SKM-1 treated with dmso at 0.1 percent for 144 hours (cell line): ENCODE data around the gene PDIA6.

Source experiments
- DNase-seq: peaks from one replicate; lab custom pipeline; 2025; ENCODE audit not compliant: unreplicated experiment; lab: John Stamatoyannopoulos, UW

Gene PDIA6

DNA sequence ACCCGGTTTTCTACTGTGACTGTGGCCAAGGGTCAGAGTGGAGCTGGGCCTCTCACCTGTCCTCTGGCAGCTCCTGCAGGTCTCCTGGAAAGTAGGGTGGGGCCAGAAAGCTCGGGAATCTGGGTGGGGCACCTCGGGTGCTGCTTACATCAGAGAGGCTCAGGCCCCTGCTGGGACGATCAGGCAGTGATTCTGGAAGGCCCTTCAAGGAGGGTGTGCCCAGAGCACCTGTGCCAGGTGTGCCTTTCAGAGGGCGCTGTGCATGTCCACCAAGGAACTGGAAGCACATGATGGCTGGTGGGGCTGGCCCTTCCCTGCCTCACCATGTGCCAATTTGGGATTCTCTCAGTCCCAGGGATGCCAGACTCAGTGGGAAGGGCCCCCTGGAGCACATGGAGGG, 47.1 kb downstream of the PDIA6 start:
- DNase-seq, result no peak

DNA sequence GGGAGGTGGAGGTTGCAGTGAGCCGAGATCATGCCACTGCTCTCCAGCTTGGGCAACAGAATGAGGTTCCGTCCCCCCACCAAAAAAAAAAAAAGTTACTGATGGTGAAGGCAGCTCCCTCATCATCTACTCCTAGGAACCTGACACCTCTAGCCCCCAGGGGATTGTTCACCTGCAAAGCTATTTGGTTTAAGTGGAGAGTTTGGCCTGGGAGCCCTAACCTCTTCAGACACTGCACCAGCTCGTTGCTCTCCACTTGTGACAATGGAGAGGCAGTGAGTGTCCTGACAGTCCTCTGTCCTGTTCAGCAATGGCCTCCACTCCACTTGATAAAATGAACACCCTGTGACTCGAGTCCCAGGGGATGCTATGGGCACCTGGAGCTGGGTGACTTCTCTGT, 47.7 kb downstream of the PDIA6 start:
- no peak for DNase-seq

DNA sequence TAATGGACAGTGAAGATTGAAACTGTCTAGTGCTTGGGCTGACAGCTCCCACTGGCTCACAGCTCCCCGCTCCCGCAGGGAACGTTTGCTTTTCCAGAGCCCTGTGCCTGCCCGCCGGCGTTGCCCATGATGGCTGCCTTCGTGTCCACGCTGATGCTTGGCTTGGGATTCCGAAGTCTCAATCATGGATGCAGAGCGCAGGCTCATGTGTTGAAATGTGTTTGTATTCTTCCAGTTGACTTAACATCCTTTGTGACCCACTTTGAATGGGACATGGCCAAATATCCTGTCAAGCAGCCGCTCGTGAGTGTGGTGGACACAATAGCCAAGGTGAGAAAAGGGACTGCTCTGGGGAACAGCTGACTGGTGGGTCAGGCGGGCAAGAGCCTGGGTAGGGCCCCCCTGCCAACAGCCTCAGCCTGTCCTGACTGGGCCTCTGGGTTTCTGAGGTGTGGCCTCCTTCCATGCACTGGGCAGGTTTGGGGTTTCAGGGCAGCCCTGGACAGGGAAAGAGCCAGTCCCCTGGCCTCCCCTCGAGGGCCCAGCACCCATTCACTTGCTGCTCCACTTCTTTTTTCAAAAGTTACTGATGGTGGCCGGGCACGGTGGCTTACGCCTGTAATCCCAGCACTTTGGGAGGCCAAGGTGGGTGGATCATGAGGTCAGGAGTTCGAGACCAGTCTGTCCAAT, 48.3 kb downstream of the PDIA6 start:
- DNase-seq, result no peak

DNA sequence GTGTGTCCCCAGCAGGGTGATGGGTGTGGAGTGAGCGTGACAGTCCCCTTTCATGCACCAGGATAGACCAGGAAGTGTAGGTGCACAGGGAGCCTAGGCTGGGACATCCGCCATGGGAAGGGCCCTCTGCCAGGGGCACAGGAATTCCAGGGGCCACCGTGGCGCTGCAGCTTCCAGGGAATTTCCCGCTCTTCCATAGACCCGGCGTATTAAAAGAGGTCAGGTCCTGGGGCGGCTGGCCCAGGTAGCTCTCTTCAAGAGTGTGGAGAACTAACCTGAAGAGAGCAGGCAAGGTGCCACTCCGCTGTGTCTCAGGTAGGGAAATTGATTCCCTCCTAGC, 49.2 kb downstream of the PDIA6 start:
- DNase-seq, result no peak

DNA sequence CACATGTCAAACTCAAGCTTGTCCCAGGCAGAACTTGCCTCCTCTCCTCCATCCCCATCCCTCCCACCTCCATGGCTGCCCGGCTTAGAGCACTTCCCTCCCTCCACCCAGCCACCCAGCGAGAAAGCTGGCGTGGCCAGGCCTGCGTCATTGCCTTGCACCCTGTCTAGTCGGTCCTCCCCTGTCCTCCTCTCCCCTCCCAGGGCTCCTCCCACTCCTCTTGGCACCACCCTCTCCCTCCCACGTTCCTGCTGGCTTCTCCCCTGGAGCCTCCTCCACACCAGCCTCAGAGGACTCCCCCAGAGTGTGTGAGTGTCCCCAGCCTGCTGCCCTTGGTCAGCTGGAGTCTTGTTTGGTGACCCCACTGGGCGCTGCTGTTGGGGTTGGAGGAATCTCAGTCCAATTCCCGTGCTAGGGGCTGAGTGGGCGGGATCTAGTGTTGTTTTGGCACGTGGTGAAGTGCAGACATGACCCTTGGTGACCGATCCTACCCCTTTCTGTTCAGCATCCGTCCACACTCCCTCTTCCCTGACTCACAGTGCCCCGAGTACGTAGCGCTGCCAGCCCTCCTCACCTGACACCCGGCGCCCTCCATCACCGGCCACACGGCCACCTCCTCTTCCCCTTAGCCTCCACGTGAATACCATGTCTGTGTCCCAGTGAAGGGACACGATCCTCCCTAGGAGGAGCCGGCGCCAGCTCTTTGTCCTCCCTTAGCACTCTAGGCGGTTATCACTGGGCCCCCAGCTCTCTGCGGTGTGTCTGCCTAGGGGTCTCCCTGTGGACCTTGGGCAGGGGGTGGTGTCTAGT, 49.7 kb downstream of the PDIA6 start:
- no peak for DNase-seq

DNA sequence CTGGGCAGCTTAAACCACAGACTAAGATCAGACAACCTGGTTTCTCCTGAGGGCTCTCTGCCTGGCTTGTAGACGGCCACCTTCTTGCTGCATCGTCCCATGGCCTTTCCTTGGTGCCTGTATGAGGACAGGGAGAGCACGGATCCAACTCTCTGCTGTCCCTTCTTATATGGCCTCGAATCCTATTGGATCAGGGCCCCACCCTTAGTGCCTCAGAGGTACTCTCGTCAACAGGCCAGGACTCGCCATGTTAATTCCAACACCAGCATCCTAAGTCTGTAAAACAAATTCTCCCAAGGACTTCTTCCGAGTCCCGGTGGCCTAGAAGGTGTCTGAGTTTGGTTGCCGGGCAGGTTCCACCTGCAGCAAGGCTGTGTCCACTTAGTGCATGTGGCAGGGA, 51.0 kb downstream of the PDIA6 start:
- DNase-seq, result no peak

DNA sequence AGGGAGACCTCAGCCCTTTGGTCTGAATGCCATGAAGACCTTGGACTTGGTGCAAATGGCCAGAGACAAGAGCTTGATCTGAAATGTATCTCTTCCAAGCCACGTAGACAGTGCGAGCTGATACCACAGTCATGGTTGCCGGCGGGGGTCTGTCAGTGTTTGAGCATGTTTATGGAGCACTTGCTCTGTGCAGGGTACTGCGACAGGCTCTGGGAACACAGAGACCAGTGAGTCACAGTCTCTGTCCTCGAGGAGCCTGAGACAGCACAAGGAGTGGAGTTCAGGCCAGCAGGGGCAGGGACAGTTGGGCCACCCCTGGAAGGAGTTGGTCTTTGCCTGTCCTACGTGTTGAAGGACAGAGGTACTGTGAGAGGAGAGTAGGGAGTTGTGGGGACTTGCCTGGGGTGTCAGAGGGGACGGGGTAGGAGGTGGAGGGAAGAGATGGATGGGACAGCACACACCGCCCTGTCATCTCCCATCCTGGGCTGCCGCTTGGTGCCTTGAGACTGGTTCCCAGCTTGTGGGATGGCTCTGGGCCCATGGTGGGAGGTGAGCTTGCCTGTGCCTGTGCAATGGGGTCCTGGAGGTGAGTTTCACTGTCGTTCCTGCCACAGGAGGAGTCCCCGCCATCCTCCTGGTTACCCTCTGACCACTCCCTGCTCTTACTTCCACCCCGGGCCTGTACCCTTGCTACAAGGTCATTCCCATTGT, 51.6 kb downstream of the PDIA6 start:
- DNase-seq, result no peak

DNA sequence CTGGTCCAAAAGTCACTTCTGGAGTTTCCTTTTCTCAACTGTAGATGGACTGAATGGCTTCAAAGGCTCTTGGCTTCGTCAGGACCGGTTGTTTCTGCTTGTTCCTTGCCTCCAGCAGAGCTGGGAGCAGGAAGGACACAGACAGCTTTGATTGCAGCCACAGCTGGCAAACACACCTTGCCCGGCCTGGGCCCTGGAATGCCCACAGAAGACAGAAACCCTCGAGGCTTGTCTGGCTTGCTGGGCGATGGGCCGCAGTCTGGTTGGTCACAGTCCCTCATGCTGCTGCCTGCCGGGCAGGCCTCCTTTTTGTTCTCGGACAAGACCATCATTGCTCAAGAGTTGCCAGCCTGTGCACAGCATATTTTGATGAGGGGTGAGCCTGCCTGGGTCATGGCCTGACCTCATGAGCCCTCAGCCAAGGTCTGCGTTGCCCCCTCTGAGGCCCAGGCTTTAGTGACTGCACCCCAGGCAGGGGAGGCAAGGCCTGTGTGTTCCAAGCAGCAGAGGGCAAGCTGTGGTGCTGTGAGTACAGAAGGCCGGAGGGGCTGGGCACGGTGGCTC, 53.4 kb downstream of the PDIA6 start:
- no peak for DNase-seq

DNA sequence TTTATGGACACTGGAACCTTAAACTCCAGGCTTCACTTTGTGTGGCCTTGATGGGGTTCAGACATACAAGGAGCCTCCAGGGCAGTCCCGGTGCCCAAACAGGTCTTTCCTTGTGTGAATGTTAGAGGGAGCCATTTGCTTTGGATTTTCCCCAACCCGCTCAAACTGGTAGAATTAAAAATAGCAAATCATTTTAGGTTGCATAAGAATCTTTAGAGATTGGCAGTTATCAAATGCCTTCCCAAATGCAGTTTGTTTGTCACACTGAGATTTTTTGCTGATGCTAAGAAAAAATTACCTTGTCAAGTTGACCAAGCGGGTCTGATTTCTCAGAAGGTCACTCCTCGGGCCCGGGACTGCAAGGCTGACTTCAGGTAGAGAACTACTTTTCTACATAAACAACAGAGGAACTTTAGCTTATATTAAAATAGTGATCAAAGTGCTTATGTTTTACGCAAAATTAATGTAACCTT, 54.7 kb downstream of the PDIA6 start:
- DNase-seq, result no peak

DNA sequence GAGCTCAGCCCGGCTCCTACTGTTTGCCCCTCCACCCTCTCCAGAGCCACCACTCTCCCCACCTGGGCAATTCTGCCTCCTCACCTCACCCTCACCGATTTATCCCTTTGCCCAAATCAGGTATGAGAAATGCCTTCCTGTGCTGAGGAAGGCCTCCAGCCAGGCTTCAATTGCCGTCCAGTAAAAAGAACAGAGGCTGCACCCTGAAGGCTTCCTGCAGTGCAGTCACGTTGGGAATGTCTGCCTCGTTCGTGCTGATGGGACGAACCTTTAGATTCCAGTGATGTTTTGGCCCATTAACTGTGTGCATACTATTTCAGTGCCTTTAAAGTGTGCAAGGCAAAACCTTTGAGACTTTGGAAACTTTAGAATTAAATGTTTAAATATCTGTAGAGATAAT, 57.0 kb downstream of the PDIA6 start:
- DNase-seq, result no peak

DNA sequence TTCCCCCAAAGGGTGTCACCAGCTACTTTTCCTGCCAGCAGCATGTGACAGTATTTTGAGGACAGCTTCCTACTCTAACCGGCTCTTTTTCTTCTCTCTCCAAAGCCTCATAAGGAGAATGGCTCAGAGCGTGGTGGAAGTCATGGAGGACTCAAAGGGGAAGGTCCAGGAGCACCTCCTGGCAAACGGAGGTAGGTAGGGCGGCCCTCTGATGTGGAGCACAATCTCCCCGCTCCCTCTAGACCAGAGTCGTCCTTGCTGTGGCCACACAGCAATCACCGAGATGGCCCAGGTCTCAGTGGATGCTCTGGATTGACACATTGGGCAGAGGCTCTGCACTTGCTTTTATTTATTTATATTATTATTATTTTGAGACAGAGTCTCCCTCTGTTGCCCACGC, 58.7 kb downstream of the PDIA6 start:
- DNase-seq, result no peak

DNA sequence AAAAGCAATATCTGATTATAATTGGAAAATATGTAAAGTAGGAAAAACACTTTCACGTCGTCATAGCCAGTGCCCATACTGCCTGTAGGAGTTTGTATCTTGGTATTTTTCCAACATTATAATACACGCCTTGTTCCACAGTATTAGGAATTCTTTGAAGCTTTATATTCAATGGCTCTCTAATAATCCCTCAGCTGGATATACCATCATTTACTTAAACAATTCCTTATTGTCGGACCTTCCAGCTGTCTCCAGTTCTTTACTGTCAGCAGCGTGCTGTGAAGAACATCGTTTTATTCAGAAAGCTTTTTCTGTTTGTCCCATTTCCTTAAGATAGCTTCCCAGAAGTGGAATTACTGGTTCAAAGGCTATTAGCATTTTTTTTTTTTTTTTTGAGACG, 59.4 kb downstream of the PDIA6 start:
- no peak for DNase-seq

DNA sequence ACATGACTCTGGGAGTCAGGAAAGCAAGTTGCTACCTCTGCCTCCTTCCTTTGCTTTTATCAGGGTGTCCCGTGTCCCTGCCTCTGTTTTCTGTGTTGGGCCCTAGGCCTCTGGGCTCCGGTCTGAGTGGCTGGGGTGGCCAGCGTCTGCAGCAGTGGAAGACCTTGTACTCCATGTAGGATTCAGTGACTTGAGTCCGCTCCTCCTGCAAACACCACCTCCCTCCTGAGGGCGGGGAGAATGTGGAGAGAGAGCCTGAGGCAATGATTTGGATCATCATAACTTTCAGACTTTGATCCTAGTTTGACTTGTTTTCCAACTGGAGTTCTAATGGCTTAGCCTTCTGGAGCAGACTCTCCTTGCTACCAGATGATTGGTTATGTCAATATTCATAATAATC, 60.3 kb downstream of the PDIA6 start:
- DNase-seq, result no peak

DNA sequence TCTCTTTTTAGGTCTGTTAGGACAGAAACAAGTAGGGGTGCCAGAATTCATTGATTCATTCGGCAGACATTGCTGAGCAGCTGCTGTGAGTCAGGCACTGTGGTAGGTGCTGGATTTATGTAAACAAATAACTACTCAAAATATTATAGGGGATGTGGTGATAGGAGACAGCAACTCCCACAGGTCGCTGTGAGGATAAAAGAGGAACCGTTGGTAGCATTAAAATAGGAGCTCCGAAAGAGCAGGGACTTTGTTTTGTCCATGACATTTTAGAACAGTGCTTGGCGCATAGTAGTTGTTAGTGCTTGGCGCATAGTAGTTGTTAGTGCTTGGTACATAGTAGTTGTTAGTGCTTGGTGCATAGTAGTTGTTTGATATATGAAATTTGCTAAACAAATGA, 62.0 kb downstream of the PDIA6 start:
- DNase-seq, result peak; percentile 46

DNA sequence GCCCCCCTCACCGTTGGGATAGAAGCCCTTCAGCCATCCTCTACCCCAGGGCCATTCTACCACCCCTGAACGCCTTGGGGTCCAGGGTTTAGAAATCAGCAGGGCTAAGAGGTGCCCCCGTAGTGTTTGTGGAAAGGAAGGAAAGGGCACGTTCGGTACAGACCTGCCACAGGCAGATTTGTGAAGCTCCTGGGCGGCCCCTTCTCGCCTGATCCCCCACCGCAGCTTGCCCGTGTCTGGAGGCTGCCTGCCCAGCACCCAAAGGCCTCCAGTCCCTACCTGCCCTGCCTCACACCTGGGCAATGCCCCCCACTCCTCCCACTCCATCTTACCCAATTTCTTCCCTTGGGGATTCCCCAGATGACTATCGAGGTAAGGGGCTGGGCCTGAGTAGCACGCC, 69.9 kb downstream of the PDIA6 start:
- DNase-seq, result no peak

DNA sequence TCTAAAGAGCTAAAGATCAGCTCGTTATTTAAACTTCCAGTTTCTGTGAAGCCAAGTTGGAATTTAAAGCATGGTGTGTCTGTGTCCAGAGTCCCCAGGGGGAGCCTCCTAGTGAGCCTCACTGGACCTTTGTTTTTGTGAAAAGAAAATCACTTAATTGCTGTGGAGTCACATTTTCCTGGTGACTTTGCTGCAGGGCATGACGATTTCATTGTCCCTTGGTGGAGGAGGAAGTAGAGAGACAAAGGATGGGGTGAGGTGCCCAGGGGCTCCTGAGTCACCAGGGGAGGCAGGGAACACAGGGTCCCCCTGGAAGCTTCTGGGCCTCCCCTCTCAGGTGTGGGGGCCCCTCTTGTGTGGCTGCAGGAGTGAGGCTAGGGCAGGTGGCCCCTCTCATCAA, 71.4 kb downstream of the PDIA6 start:
- no peak for DNase-seq

DNA sequence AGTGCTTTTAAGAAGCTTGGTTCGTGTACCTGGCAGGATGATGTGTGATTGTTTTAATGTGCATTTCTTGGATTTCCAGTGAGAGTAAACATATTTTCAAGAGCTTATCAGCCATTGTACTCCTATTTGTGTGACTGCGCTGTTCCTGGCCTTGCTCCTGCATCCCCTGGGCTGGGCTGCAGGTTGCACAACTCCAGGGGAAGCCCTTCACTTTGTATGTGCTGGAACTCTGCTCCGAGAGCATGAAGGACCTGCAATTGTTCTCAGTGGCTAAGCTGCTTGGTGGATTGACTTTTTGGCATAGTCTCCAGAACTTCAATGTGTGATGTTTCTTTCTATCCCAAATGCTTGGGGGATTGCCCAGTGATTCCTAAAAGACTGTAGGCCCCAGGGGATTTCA, 72.4 kb downstream of the PDIA6 start:
- no peak for DNase-seq

DNA sequence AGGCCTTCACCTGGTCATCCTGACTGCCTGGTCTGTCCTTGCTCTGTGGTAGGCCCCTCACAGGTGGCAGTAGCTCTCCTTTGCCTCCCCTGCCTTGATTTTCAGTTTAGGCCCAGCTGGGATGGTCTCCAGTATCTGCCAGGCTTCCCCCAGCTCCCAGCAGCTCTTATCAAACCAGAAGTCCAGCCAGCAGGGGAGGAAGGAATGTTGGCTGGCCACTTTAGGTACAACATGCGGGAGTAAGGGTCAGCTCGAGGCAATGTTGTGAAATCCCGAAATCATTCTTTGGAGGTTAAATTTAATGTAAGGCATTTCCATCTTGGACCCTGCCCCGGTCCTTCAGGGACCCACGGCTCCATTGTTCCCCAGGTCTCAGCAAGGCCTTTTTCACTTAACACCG, 74.4 kb downstream of the PDIA6 start:
- DNase-seq, result no peak

DNA sequence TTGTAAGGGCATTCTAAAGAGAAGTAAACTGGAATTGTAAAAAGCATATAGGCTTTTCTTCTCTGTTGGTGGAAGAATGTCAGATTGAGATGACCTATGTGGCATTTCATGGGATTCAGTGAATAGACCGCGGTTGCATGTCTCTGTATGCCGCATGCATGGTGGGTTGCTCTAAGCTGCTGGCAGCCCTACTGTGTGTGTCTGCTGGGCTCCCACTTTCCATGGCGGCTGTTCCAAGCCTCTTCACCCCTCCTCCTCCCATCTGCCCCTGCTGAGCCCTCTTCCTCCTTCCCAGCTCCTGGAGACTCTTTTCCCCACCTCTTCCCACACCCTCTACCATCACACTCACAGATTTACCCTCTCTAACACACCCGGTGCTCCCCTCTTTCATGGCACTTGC, 78.6 kb downstream of the PDIA6 start:
- DNase-seq, result no peak

DNA sequence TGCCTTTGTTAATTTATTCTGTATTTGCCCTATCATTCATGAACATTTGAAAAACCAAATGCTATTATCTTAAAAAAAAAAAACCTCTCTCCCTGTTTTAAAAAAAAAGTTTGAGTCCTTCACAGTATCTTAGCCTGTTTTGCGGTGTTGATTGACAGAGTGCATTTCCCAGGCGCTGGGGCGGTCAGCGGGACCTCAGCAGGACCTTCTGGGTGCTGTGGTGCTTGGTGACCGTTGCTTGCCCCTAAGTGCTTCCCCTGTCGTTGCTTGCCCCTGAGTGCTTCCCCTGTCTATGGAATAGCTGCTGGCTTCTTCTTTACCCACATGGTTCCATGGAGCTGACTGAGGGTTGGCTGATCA, 79.0 kb downstream of the PDIA6 start:
- DNase-seq, result no peak
